Keratinocyte (primary cell): ENCODE measurements around the gene TRAP1.

ENCODE experiments used
- CTCF ChIP-seq, 3 experiments: IDR thresholded peaks in 1 of 3; conservative IDR thresholded peaks in 1 of 3; optimal IDR thresholded peaks in 1 of 3; 2 replicates in 2 of 3; 3 replicates in 1 of 3; pipeline versions ENCODE3 to v1.5.1; 2011; ENCODE audit warnings: low read length in 3 of 3, mild to moderate bottlenecking in 3 of 3, moderate library complexity in 2 of 3, control low read depth in 1 of 3, inconsistent platforms in 1 of 3; ENCODE audit not compliant: insufficient read depth in 2 of 3; ENCODE audit errors: extremely low read depth in 1 of 3
- EZH2 ChIP-seq: IDR thresholded peaks from one replicate; pipeline ENCODE4 v1.6.1; 2012; ENCODE audit warnings: inconsistent platforms, mild to moderate bottlenecking, low read length, moderate library complexity

DNA sequence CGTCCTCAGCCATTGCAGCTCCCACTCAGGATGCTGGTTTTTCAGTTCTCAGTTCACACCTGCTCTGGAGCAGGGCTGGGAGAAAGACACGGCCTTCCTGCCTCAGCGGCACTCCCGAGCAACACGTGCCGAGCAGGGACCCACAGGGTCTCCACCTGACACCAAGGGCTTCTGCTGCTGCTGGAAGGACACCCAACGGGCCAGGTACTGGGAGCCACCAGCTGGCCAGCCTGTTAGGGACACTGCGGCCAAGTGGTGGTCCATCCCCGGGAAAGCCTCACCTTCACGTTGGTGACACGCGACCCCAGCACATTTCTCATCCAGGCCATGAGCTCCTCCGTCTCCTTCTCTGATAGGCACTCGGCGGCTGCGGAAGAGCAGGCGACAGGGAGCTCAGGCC, 54.7 kb downstream of the TRAP1 start:
- no peak for TF ChIP-seq EZH2
- TF ChIP-seq CTCF (optimal IDR thresholded peaks at IDR 0.05 in 1 of 3, IDR thresholded peaks at IDR 0.05 in 1 of 3, conservative IDR thresholded peaks at IDR 0.05 in 1 of 3; ENCODE audit: extremely low read depth in 1 of 3, insufficient read depth in 2 of 3, low read length in 3 of 3), result no peak
